GM19438 (cell line): Measurements from ENCODE around the gene PHF21B.
"Not testable (repeated sequence)": the region's sequence is repeated elsewhere in the genome, so short reads cannot be mapped to it uniquely, and the experiment has no call there.

Experiments
- ATAC-seq: cut with Tn5 transposase; IDR thresholded peaks from one replicate; pipeline ENCODE4 v1.9.1; 2021; ENCODE audit warnings: low read depth; ENCODE audit not compliant: unreplicated experiment

The PHF21B gene

GRCh38 chr22:44883011-44883421 is 126.8 kb downstream of the PHF21B start:
- ATAC-seq: no peak

GRCh38 chr22:44882226-44882905 is 127.4 kb downstream of the PHF21B start:
- no peak for ATAC-seq

GRCh38 chr22:44881624-44882023 is 128.2 kb downstream of the PHF21B start:
- no peak for ATAC-seq

GRCh38 chr22:44880610-44881290 is 129.1 kb downstream of the PHF21B start:
- no peak for ATAC-seq

- ATAC-seq: no peak
Observed at GRCh38 chr22:44879301-44879680, 130.5 kb downstream of the PHF21B start.

- no peak for ATAC-seq
Observed at GRCh38 chr22:44878483-44879300, 131.1 kb downstream of the PHF21B start.

GRCh38 chr22:44876921-44877320 is 132.9 kb downstream of the PHF21B start:
- ATAC-seq: no peak

GRCh38 chr22:44871782-44872181 is 138.0 kb downstream of the PHF21B start:
- ATAC-seq: no peak

- ATAC-seq: no peak
Observed at GRCh38 chr22:44870021-44870420, 139.8 kb downstream of the PHF21B start.

GRCh38 chr22:44869196-44869595 is 140.6 kb downstream of the PHF21B start:
- no peak for ATAC-seq

- ATAC-seq: no peak
Observed at GRCh38 chr22:44865193-44866057, 144.4 kb downstream of the PHF21B start.

GRCh38 chr22:44862981-44863860 is 146.6 kb downstream of the PHF21B start:
- ATAC-seq: no peak

- ATAC-seq: no peak
Observed at GRCh38 chr22:44862281-44862680, 147.5 kb downstream of the PHF21B start.

GRCh38 chr22:44861245-44861644 is 148.6 kb downstream of the PHF21B start:
- no peak for ATAC-seq

- ATAC-seq: no peak
Observed at GRCh38 chr22:44860311-44860710, 149.5 kb downstream of the PHF21B start.

- no peak for ATAC-seq
Observed at GRCh38 chr22:44859641-44860040, 150.2 kb downstream of the PHF21B start.

GRCh38 chr22:44858819-44859218 is 151.0 kb downstream of the PHF21B start:
- not testable (repeated sequence) for ATAC-seq

GRCh38 chr22:44855855-44856254 is 153.9 kb downstream of the PHF21B start:
- ATAC-seq: no peak

- not testable (repeated sequence) for ATAC-seq
Observed at GRCh38 chr22:44854641-44855040, 155.2 kb downstream of the PHF21B start.

GRCh38 chr22:44850946-44851345 is 158.9 kb downstream of the PHF21B start:
- ATAC-seq: no peak
